HG03066 (cell line): ENCODE measurements around the gene NFE2L3.
A peak's percentile ranks its signal among the peaks of the same experiment; 100 is the strongest.

ENCODE experiments used
- ATAC-seq: cut with Tn5 transposase; IDR thresholded peaks from one replicate; pipeline ENCODE4 v1.9.1; 2021; ENCODE audit warnings: low read depth; ENCODE audit not compliant: unreplicated experiment

Gene NFE2L3

GRCh38 chr7:26198781-26199169 lies 46.8 kb downstream of the NFE2L3 start:
- no peak for ATAC-seq

GRCh38 chr7:26199301-26200037 lies 47.5 kb downstream of the NFE2L3 start:
- no peak for ATAC-seq

GRCh38 chr7:26200038-26200443 lies 48.0 kb downstream of the NFE2L3 start:
- ATAC-seq: peak; percentile 11

- peak; percentile 53 for ATAC-seq
Observed at GRCh38 chr7:26200444-26201246, 48.6 kb downstream of the NFE2L3 start, which contains the start of gene HNRNPA2B1. TSS of gene HNRNPA2B1 (minus strand) at chr7:26200746. CDS start at chr7:26200577, 169 bp downstream.

- ATAC-seq: peak; percentile 47
Observed at GRCh38 chr7:26201247-26202018, 49.4 kb downstream of the NFE2L3 start, which contains the start of gene CBX3. TSS of gene CBX3 (plus strand) at chr7:26201745. CDS start at chr7:26202999, 1,254 bp downstream.

- ATAC-seq: no peak
Observed at GRCh38 chr7:26202019-26202990, 50.3 kb downstream of the NFE2L3 start.

GRCh38 chr7:26203016-26203415 lies 51.0 kb downstream of the NFE2L3 start:
- no peak for ATAC-seq

GRCh38 chr7:26208040-26208439 lies 56.0 kb downstream of the NFE2L3 start:
- ATAC-seq: no peak

GRCh38 chr7:26212921-26213718 lies 61.1 kb downstream of the NFE2L3 start:
- no peak for ATAC-seq

GRCh38 chr7:26213807-26214515 lies 62.0 kb downstream of the NFE2L3 start:
- no peak for ATAC-seq

- no peak for ATAC-seq
Observed at GRCh38 chr7:26216049-26216448, 64.1 kb downstream of the NFE2L3 start.

- ATAC-seq: no peak
Observed at GRCh38 chr7:26224359-26224758, 72.4 kb downstream of the NFE2L3 start.

GRCh38 chr7:26227987-26228386 lies 76.0 kb downstream of the NFE2L3 start:
- no peak for ATAC-seq

GRCh38 chr7:26233902-26234511 lies 82.0 kb downstream of the NFE2L3 start:
- ATAC-seq: no peak
